ENCODE measurements around the gene GLRX3.
A peak's percentile ranks its signal among the peaks of the same experiment; 100 is the strongest.
"Not testable (repeated sequence)": the region's sequence is repeated elsewhere in the genome, so short reads cannot be mapped to it uniquely, and the experiment has no call there.

The GLRX3 gene

GRCh38 chr10:130189608-130190054 is 53.4 kb downstream of the GLRX3 start:
- DNase-seq (ENCODE audit: low spot score), result no peak

DNA sequence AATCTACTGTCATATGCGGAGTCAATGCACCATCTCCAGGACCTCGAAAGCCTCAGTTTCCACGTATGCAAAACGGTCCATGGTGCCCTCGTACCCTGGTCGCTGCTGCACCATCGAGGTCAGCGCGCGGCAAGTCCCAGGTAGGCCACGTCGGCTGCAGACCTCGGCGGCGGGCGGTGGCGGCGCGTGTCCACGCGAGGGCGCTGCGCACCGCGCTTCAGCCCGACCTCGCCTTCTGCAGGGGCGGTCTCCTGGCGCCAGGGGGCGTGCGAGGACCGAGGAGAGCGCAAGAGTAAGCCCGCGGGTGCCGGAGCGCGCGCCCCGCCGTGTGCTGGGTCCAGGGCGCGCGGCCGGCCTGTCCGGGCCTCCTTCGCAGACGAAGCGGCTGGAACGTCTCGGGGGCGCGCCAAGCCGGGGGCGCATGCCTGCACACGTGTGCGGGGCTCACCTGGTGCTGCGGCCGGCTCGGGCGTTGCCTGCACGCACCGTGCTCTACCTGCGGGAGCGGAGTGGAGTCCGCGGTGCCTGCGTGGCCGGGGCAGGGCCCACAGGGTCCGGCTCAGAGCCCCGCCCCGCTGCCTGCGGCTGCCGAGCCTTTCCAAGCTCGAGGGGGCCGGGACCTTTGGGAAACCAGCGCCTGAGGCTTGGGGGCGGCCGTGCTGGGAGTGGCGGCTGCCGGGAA is 54.0 kb downstream of the GLRX3 start:
- DNase-seq (ENCODE audit: low spot score), result peak; percentile 88

GRCh38 chr10:130190737-130191115 is 54.5 kb downstream of the GLRX3 start:
- DNase-seq (ENCODE audit: low spot score), result no peak

DNA sequence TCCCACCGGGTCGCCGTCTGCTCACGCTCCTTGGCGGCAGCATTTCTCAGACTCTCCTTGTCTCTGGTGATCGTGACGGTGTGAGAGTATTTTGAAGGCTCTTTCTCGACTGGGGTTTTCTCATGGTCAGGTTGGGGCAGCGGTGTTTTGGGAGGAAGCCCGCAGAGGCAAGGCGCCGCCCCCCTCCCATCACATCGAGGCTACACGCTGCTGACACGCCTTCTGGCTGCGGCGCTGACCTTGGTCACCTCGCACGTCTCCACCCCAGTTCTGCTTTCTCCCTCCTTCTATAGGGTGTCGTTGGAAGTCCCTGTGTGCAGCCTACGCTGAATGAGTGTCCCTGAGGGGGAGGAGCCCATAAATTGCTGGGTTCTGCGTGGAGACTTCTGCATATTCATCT is 55.2 kb downstream of the GLRX3 start:
- DNase-seq (ENCODE audit: low spot score), result no peak

GRCh38 chr10:130192276-130192848 is 56.2 kb downstream of the GLRX3 start:
- DNase-seq (ENCODE audit: low spot score), result no peak

GRCh38 chr10:130193033-130193432 is 56.8 kb downstream of the GLRX3 start:
- DNase-seq (ENCODE audit: low spot score), result no peak

- no peak for DNase-seq (ENCODE audit: low spot score)
Observed at GRCh38 chr10:130193493-130194193, 57.5 kb downstream of the GLRX3 start.

- DNase-seq (ENCODE audit: low spot score), result no peak
Observed at GRCh38 chr10:130194194-130194990, 58.2 kb downstream of the GLRX3 start.

GRCh38 chr10:130194991-130195645 is 58.9 kb downstream of the GLRX3 start:
- no peak for DNase-seq (ENCODE audit: low spot score)

- no peak for DNase-seq (ENCODE audit: low spot score)
Observed at GRCh38 chr10:130195746-130196294, 59.6 kb downstream of the GLRX3 start.

- DNase-seq (ENCODE audit: low spot score), result no peak
Observed at GRCh38 chr10:130196511-130197487, 60.6 kb downstream of the GLRX3 start.

DNA sequence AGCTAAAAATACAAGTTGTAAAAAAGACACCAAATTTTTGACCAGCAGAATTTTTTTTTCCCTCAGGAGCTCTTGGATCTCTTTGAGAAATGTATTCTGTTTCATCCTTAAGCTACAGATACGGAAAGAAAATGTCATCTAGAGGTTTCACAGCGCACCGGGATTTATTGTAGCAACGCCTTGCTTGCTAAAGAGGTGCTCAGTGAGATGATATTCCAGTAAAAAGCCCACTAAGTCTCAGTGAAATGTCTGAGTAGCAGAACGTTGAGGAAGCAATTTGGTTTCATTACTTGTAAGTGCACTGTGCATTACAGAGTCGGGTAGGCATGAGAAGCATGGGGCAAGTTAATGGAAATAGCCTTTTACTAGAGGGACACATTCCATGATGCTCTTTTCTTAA is 62.5 kb downstream of the GLRX3 start:
- DNase-seq (ENCODE audit: low spot score), result no peak

GRCh38 chr10:130200179-130201042 is 64.2 kb downstream of the GLRX3 start:
- no peak for DNase-seq (ENCODE audit: low spot score)

- DNase-seq (ENCODE audit: low spot score), result no peak
Observed at GRCh38 chr10:130201043-130201380, 64.8 kb downstream of the GLRX3 start.

GRCh38 chr10:130202150-130202549 is 66.0 kb downstream of the GLRX3 start:
- DNase-seq (ENCODE audit: low spot score), result not testable (repeated sequence)

DNA sequence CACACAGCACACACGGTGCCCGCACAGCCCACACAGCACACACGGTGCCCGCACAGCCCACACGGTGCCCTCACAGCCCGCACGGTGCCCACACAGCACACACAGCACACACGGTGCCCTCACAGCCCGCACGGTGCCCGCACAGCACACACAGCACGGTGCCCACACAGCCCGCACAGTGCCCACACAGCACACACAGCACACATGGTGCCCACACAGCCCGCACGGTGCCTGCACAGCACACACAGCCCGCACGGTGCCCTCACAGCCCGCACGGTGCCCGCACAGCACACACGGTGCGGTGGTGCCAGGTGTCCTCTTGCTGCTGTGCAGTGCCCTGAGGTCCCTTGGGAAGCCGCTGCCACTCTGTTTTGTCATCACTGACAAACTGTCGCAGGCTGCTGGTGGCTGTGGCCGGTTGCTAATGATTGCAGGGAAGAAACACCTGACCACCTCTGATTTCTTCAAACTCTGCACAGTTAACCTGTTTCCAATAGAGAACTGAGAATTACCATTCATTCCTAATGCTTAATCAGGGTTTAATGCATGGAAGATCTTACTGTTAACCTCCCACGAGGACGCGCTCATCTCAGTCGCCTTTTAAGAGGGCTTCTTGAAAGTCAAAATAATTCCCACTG is 66.9 kb downstream of the GLRX3 start:
- no peak for DNase-seq (ENCODE audit: low spot score)

- no peak for DNase-seq (ENCODE audit: low spot score)
Observed at GRCh38 chr10:130203626-130204025, 67.4 kb downstream of the GLRX3 start.

GRCh38 chr10:130206216-130206737 is 70.1 kb downstream of the GLRX3 start:
- no peak for DNase-seq (ENCODE audit: low spot score)

- DNase-seq (ENCODE audit: low spot score), result no peak
Observed at GRCh38 chr10:130207205-130207604, 71.0 kb downstream of the GLRX3 start.
